HepG2 (cell line): ENCODE results near the gene KCNQ2. TPM values are rescaled to one million over a fixed set of nuclear protein-coding genes. Genes with fewer than 3 reads are reported as not detected.

Experiments used
- HHEX ChIP-seq: IDR thresholded peaks from 2 replicates; pipeline ENCODE4 v1.6.1; 2016; ENCODE audit warnings: control low read depth
- IKZF1 ChIP-seq: fragments of 450-650 bp; IDR thresholded peaks from 2 replicates; pipeline ENCODE4 v1.7.1; 2016
- MNT ChIP-seq: fragments of 450-650 bp; IDR thresholded peaks from 2 replicates; pipeline ENCODE4 v1.6.1; 2016
- NR0B2 ChIP-seq: sonication (generic); formaldehyde crosslinking; IDR thresholded peaks from 2 replicates; pipeline ENCODE4 v1.4.0; 2020; ENCODE audit warnings: mild to moderate bottlenecking, missing genetic modification reagents
- SIN3A ChIP-seq: IDR thresholded peaks from 2 replicates; pipeline ENCODE4 v1.6.1; 2011; ENCODE audit warnings: low read depth, mild to moderate bottlenecking, control low read depth, low read length, borderline replicate concordance
- SPEN ChIP-seq: sonication (generic); formaldehyde crosslinking; IDR thresholded peaks from 2 replicates; pipeline ENCODE4 v1.5.1; 2020; ENCODE audit warnings: low read depth, mild to moderate bottlenecking, missing genetic modification reagents
- TFDP2 ChIP-seq: sonication (generic); formaldehyde crosslinking; IDR thresholded peaks from 2 replicates; pipeline ENCODE4 v1.4.0; 2020; ENCODE audit warnings: missing genetic modification reagents
- ZNF329 ChIP-seq: sonication (generic); formaldehyde crosslinking; IDR thresholded peaks from 2 replicates; pipeline ENCODE4 v1.9.0; 2021; ENCODE audit warnings: low read depth, mild to moderate bottlenecking, missing genetic modification reagents
- ZNF577 ChIP-seq: sonication (generic); formaldehyde crosslinking; IDR thresholded peaks from 2 replicates; pipeline ENCODE4 v1.4.0; 2020; ENCODE audit warnings: mild to moderate bottlenecking, low read depth, missing genetic modification reagents, borderline replicate concordance
- ZNF652 ChIP-seq: IDR thresholded peaks from 2 replicates; pipeline ENCODE4 v1.6.1; 2016; ENCODE audit warnings: low read depth, borderline replicate concordance
- polyA plus RNA-seq, 8 experiments: library from polyadenylated mRNA; depleted of rRNA in 3 of 8; stranded (reverse) in 7 of 8; unstranded in 1 of 8; fragments of >200 nt; fragmentation: Illumina TruSeq in 4 of 8; extraction: Trizol in 4 of 8; gene quantifications; 2 replicates each; pipeline versions ENCODE4 v1.2.1 to v1.2.3, GENCODE V29; 2011 to 2016; ENCODE audit warnings: low read depth in 4 of 8, missing spikeins in 1 of 8, mixed read lengths in 1 of 8; ENCODE audit not compliant: insufficient read depth in 1 of 8
- total RNA-seq, 5 experiments: library from RNA; depleted of rRNA; stranded (reverse); fragments of >200 nt; fragmentation: Illumina TruSeq; extraction: Trizol; gene quantifications; 2 replicates each; pipeline ENCODE4 v1.2.3, GENCODE V29; 2016; ENCODE audit warnings: low read depth in 1 of 5
- TF ChIP-seq, protein P1 (sequence below): sonication (generic); formaldehyde crosslinking; IDR thresholded peaks from 2 replicates; pipeline ENCODE4 v1.9.0; 2021; ENCODE audit warnings: mild to moderate bottlenecking, missing genetic modification reagents

Gene KCNQ2
- total and polyA plus RNA-seq, 2 of the 13 experiments (the other 11 are each of a cell fraction or from before 2014, with no cell fraction given), result not detected

DNA sequence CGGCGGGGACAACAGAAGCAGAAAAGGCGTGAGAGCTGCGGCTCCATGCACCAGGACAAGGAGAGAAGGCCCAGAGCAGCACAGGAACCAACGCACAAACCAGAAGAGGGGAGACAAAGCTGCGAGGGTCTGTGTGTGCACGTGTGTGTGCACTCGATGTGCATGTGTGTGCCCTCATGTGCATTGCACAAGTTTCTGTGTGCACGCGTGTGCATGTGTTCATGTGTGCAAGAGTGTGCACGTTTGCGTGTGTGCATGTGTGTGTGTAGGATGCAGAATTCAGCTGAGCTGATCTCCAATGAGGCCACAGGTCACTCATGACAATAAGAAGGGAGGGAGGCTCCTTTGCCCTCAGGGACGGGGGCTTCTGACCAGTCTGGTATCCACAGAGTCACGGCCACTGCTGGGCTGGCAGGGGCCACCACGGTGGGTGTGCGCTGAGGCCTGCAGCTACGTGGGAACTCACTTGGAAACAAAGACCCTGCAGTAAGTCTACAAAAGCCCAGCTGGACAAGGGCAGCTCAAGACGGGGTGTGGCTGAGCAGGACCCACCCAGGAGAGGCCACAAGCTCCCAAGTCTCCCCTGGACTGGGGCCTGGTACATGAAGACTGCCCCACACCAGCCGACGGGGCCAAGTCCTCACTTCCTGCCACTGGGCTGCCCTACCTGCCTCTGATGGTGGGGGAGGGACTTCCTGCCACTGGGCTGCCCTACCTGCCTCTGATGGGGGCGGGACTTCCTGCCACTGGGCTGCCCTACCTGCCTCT lies 63.2 kb downstream of the KCNQ2 start (continued):
- TF ChIP-seq, protein P1, sequence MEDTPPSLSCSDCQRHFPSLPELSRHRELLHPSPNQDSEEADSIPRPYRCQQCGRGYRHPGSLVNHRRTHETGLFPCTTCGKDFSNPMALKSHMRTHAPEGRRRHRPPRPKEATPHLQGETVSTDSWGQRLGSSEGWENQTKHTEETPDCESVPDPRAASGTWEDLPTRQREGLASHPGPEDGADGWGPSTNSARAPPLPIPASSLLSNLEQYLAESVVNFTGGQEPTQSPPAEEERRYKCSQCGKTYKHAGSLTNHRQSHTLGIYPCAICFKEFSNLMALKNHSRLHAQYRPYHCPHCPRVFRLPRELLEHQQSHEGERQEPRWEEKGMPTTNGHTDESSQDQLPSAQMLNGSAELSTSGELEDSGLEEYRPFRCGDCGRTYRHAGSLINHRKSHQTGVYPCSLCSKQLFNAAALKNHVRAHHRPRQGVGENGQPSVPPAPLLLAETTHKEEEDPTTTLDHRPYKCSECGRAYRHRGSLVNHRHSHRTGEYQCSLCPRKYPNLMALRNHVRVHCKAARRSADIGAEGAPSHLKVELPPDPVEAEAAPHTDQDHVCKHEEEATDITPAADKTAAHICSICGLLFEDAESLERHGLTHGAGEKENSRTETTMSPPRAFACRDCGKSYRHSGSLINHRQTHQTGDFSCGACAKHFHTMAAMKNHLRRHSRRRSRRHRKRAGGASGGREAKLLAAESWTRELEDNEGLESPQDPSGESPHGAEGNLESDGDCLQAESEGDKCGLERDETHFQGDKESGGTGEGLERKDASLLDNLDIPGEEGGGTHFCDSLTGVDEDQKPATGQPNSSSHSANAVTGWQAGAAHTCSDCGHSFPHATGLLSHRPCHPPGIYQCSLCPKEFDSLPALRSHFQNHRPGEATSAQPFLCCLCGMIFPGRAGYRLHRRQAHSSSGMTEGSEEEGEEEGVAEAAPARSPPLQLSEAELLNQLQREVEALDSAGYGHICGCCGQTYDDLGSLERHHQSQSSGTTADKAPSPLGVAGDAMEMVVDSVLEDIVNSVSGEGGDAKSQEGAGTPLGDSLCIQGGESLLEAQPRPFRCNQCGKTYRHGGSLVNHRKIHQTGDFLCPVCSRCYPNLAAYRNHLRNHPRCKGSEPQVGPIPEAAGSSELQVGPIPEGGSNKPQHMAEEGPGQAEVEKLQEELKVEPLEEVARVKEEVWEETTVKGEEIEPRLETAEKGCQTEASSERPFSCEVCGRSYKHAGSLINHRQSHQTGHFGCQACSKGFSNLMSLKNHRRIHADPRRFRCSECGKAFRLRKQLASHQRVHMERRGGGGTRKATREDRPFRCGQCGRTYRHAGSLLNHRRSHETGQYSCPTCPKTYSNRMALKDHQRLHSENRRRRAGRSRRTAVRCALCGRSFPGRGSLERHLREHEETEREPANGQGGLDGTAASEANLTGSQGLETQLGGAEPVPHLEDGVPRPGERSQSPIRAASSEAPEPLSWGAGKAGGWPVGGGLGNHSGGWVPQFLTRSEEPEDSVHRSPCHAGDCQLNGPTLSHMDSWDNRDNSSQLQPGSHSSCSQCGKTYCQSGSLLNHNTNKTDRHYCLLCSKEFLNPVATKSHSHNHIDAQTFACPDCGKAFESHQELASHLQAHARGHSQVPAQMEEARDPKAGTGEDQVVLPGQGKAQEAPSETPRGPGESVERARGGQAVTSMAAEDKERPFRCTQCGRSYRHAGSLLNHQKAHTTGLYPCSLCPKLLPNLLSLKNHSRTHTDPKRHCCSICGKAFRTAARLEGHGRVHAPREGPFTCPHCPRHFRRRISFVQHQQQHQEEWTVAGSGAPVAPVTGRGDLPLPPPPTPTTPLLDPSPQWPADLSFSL (CRISPR knock-in tag), result no peak
- TF ChIP-seq TFDP2 (CRISPR knock-in tag) (no peak), ZNF577 (CRISPR knock-in tag) (no peak), NR0B2 (CRISPR knock-in tag) (no peak), HHEX (CRISPR knock-in tag) (no peak), MNT (peak; percentile 90), ZNF329 (CRISPR knock-in tag) (no peak), ZNF652 (no peak), SIN3A (no peak), SPEN (CRISPR knock-in tag) (no peak), IKZF1 (no peak)
